GM18526 (cell line): ENCODE measurements around the gene OSBPL2.

Experiments
- POLR2A ChIP-seq: IDR thresholded peaks from 3 replicates; pipeline ENCODE4 v1.6.1; 2011; ENCODE audit not compliant: insufficient read length; ENCODE audit errors: extremely low read depth

Gene OSBPL2

GRCh38 chr20:62224113-62224855 is 14.0 kb upstream of the OSBPL2 start:
- TF ChIP-seq POLR2A = no peak

- TF ChIP-seq POLR2A = no peak
Measured at GRCh38 chr20:62225026-62225425, 13.3 kb upstream of the OSBPL2 start.

- no peak for TF ChIP-seq POLR2A
Measured at GRCh38 chr20:62225820-62226635, 12.3 kb upstream of the OSBPL2 start.

- no peak for TF ChIP-seq POLR2A
Measured at GRCh38 chr20:62226707-62227590, 11.4 kb upstream of the OSBPL2 start.

GRCh38 chr20:62227591-62227976 is 10.7 kb upstream of the OSBPL2 start:
- no peak for TF ChIP-seq POLR2A

- TF ChIP-seq POLR2A = no peak
Measured at GRCh38 chr20:62227977-62228958, 10.1 kb upstream of the OSBPL2 start.

GRCh38 chr20:62228982-62229545 is 9.3 kb upstream of the OSBPL2 start:
- TF ChIP-seq POLR2A = no peak

GRCh38 chr20:62229667-62230066 is 8.7 kb upstream of the OSBPL2 start:
- TF ChIP-seq POLR2A = no peak

GRCh38 chr20:62230276-62230675 is 8.0 kb upstream of the OSBPL2 start:
- TF ChIP-seq POLR2A = no peak

- TF ChIP-seq POLR2A = no peak
Measured at GRCh38 chr20:62230696-62231095, 7.6 kb upstream of the OSBPL2 start.

- TF ChIP-seq POLR2A = no peak
Measured at GRCh38 chr20:62231292-62231691, 7.0 kb upstream of the OSBPL2 start.

- TF ChIP-seq POLR2A = no peak
Measured at GRCh38 chr20:62232194-62232593, 6.1 kb upstream of the OSBPL2 start.

- no peak for TF ChIP-seq POLR2A
Measured at GRCh38 chr20:62232770-62233645, 5.3 kb upstream of the OSBPL2 start.
